ENCODE measurements around the gene HHAT.

Gene HHAT

GRCh38 chr1:210336362-210336761, 7.7 kb downstream of the HHAT start:
- Histone ChIP-seq H2AFZ (ENCODE audit: low read length) (no peak overlapping the region), H3K4me2 (ENCODE audit: low read depth, low read length) (no peak overlapping the region), H3K9ac (ENCODE audit: low read length) (no peak overlapping the region), H3K79me2 (ENCODE audit: low read length) (no peaks in the 10 kb centered on the region), H3F3A (ENCODE audit: insufficient read depth, low read length) (peaks cover 25% of the 10 kb centered on the region), H3K36me3 (replicated peaks; ENCODE audit: insufficient read depth, low read length) (no peaks in the 10 kb centered on the region), H3K9me3 (replicated peaks; ENCODE audit: insufficient read depth, low read length) (no peaks in the 10 kb centered on the region), H3K9me2 (replicated peaks; ENCODE audit: insufficient read depth, low read length) (no peaks in the 10 kb centered on the region), H4K20me1 (ENCODE audit: insufficient read depth, low read length) (no peaks in the 10 kb centered on the region), H3K27me3 (replicated peaks; ENCODE audit: insufficient read depth, low read length) (no peaks in the 10 kb centered on the region), H3K4me3 (ENCODE audit: low read length) (no peak overlapping the region), H3K4me1 (ENCODE audit: low read length) (peaks cover 23% of the 10 kb centered on the region), H3K27ac (ENCODE audit: low read length) (no peak overlapping the region)
- TF ChIP-seq EZH2 (optimal IDR thresholded peaks at IDR 0.05; ENCODE audit: low read depth, low read length): no peak
- TF ChIP-seq EZH2phosphoT487 (IDR thresholded peaks at IDR 0.05; ENCODE audit: low read length): no peak
- TF ChIP-seq CTCF (IDR thresholded peaks at IDR 0.05; ENCODE audit: low read length): no peak
- DNase-seq: no peak

GRCh38 chr1:210339500-210339899, 10.8 kb downstream of the HHAT start:
- no peak for DNase-seq
- Histone ChIP-seq H2AFZ (ENCODE audit: low read length) (no peak overlapping the region), H3K9me3 (replicated peaks; ENCODE audit: insufficient read depth, low read length) (no peaks in the 10 kb centered on the region), H3K36me3 (replicated peaks; ENCODE audit: insufficient read depth, low read length) (no peaks in the 10 kb centered on the region), H3K4me3 (ENCODE audit: low read length) (no peak overlapping the region), H4K20me1 (ENCODE audit: insufficient read depth, low read length) (no peaks in the 10 kb centered on the region), H3K79me2 (ENCODE audit: low read length) (no peaks in the 10 kb centered on the region), H3K4me2 (ENCODE audit: low read depth, low read length) (no peak overlapping the region), H3K27ac (ENCODE audit: low read length) (no peak overlapping the region), H3F3A (ENCODE audit: insufficient read depth, low read length) (no peaks in the 10 kb centered on the region), H3K9me2 (replicated peaks; ENCODE audit: insufficient read depth, low read length) (no peaks in the 10 kb centered on the region), H3K27me3 (replicated peaks; ENCODE audit: insufficient read depth, low read length) (no peaks in the 10 kb centered on the region), H3K9ac (ENCODE audit: low read length) (no peak overlapping the region), H3K4me1 (ENCODE audit: low read length) (peaks cover 14% of the 10 kb centered on the region)
- TF ChIP-seq EZH2 (optimal IDR thresholded peaks at IDR 0.05; ENCODE audit: low read depth, low read length): no peak
- TF ChIP-seq EZH2phosphoT487 (IDR thresholded peaks at IDR 0.05; ENCODE audit: low read length): no peak
- no peak for TF ChIP-seq CTCF (IDR thresholded peaks at IDR 0.05; ENCODE audit: low read length)

GRCh38 chr1:210340311-210340710, 11.6 kb downstream of the HHAT start:
- no peaks in the 10 kb centered on the region for H4K20me1 ChIP-seq (ENCODE audit: insufficient read depth, low read length)
- H3K9me3 ChIP-seq (replicated peaks; ENCODE audit: insufficient read depth, low read length): no peaks in the 10 kb centered on the region
- H2AFZ ChIP-seq (ENCODE audit: low read length): no peak overlapping the region
- no peaks in the 10 kb centered on the region for H3K36me3 ChIP-seq (replicated peaks; ENCODE audit: insufficient read depth, low read length)
- no peaks in the 10 kb centered on the region for H3K9me2 ChIP-seq (replicated peaks; ENCODE audit: insufficient read depth, low read length)
- peaks cover 14% of the 10 kb centered on the region for H3K4me1 ChIP-seq (ENCODE audit: low read length)
- no peaks in the 10 kb centered on the region for H3K27me3 ChIP-seq (replicated peaks; ENCODE audit: insufficient read depth, low read length)
- H3F3A ChIP-seq (ENCODE audit: insufficient read depth, low read length): no peaks in the 10 kb centered on the region
- no peak overlapping the region for H3K9ac ChIP-seq (ENCODE audit: low read length)
- H3K79me2 ChIP-seq (ENCODE audit: low read length): no peaks in the 10 kb centered on the region
- H3K27ac ChIP-seq (ENCODE audit: low read length): no peak overlapping the region
- no peak for TF ChIP-seq EZH2 (optimal IDR thresholded peaks at IDR 0.05; ENCODE audit: low read depth, low read length)
- TF ChIP-seq EZH2phosphoT487 (IDR thresholded peaks at IDR 0.05; ENCODE audit: low read length): no peak
- TF ChIP-seq CTCF (IDR thresholded peaks at IDR 0.05; ENCODE audit: low read length): no peak
- H3K4me3 ChIP-seq (ENCODE audit: low read length): no peak overlapping the region
- peak overlapping the region; percentile 1; the same call in 1 of the 2 replicates for H3K4me2 ChIP-seq (ENCODE audit: low read depth, low read length)
- DNase-seq: no peak

Data from MM.1S (cell line).